ENCODE results near the gene WT1.

The WT1 gene

GRCh38 chr11:32438346-32438865 is 3.1 kb upstream of the WT1 start:
- no peak for DNase-seq (ENCODE audit: low read depth in 2 of 2)

GRCh38 chr11:32437495-32438345 is 2.4 kb upstream of the WT1 start:
- DNase-seq (ENCODE audit: low read depth in 2 of 2): no peak

- no peak for DNase-seq (ENCODE audit: low read depth in 2 of 2)
Measured at GRCh38 chr11:32436751-32437494, 1.6 kb upstream of the WT1 start.

- no peak for DNase-seq (ENCODE audit: low read depth in 2 of 2)
Measured at GRCh38 chr11:32435942-32436750, 807 bp upstream of the WT1 start.

GRCh38 chr11:32435152-32435480 is 223 bp downstream of the WT1 start:
- no peak for DNase-seq (ENCODE audit: low read depth in 2 of 2)

GRCh38 chr11:32434356-32435151 is 785 bp downstream of the WT1 start:
- no peak for DNase-seq (ENCODE audit: low read depth in 2 of 2)

GRCh38 chr11:32433914-32434355 is 1.4 kb downstream of the WT1 start:
- no peak for DNase-seq (ENCODE audit: low read depth in 2 of 2)

- no peak for DNase-seq (ENCODE audit: low read depth in 2 of 2)
Measured at GRCh38 chr11:32433101-32433913, 2.0 kb downstream of the WT1 start.

GRCh38 chr11:32432565-32432964 is 2.8 kb downstream of the WT1 start:
- DNase-seq (ENCODE audit: low read depth in 2 of 2): no peak

GRCh38 chr11:32430568-32431381 is 4.6 kb downstream of the WT1 start:
- DNase-seq (ENCODE audit: low read depth in 2 of 2): no peak

GRCh38 chr11:32429477-32429876 is 5.9 kb downstream of the WT1 start:
- DNase-seq (ENCODE audit: low read depth in 2 of 2): no peak

- no peak for DNase-seq (ENCODE audit: low read depth in 2 of 2)
Measured at GRCh38 chr11:32428665-32429303, 6.6 kb downstream of the WT1 start.

- DNase-seq (ENCODE audit: low read depth in 2 of 2): no peak
Measured at GRCh38 chr11:32427935-32428664, 7.2 kb downstream of the WT1 start.

- DNase-seq (ENCODE audit: low read depth in 2 of 2): no peak
Measured at GRCh38 chr11:32427616-32427934, 7.8 kb downstream of the WT1 start.

GRCh38 chr11:32426819-32427615 is 8.3 kb downstream of the WT1 start:
- DNase-seq (ENCODE audit: low read depth in 2 of 2): no peak

- no peak for DNase-seq (ENCODE audit: low read depth in 2 of 2)
Measured at GRCh38 chr11:32426192-32426591, 9.1 kb downstream of the WT1 start.

GRCh38 chr11:32425761-32426160 is 9.6 kb downstream of the WT1 start:
- DNase-seq (ENCODE audit: low read depth in 2 of 2): no peak

- DNase-seq (ENCODE audit: low read depth in 2 of 2): no peak
Measured at GRCh38 chr11:32422545-32422944, 12.8 kb downstream of the WT1 start.

Data from stimulated activated CD8-positive, alpha-beta memory T cell treated with anti-CD3 and anti-CD28 coated beads, Interleukin-2, amount 100 ng/mL, for 48 hours (primary cell).